OCI-LY7 (cell line): Measurements from ENCODE around the gene CELF4.

Source experiments
- EZH2phosphoT487 ChIP-seq: fragments of 200-600 bp; sonication (generic); IDR thresholded peaks from 2 replicates; pipeline ENCODE4 v1.6.1; 2018; ENCODE audit warnings: low read depth, borderline replicate concordance, mild to moderate bottlenecking, mixed run types, antibody characterized with exemption, low read length, moderate library complexity, mixed read lengths
- TF ChIP-seq, protein P1 (sequence below): fragments of 200-600 bp; sonication (generic); conservative IDR thresholded peaks from 2 replicates; pipeline ENCODE4 v1.5.1; 2014; ENCODE audit warnings: mild to moderate bottlenecking, antibody characterized with exemption, low read length, moderate library complexity, mixed read lengths

DNA sequence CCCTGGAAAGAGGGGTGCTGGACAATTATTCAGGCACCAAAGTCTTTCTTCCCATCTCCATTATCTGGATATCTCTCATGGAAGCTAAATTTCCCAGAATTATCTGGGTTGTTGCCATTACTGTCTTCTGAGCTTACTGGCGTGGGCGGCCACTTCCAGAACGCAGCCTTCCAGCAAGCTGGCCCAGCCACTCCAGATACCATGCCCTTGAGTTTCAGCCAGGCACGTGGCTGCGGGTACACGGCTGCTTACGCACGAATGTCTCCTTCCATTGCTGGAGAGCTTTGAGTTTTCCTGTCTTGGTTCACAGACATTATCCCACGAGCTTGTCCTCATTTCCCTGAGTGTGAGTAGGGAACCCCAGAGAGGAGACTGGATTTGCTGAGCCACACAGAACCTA lies 32.7 kb downstream of the CELF4 start:
- TF ChIP-seq, protein P1, sequence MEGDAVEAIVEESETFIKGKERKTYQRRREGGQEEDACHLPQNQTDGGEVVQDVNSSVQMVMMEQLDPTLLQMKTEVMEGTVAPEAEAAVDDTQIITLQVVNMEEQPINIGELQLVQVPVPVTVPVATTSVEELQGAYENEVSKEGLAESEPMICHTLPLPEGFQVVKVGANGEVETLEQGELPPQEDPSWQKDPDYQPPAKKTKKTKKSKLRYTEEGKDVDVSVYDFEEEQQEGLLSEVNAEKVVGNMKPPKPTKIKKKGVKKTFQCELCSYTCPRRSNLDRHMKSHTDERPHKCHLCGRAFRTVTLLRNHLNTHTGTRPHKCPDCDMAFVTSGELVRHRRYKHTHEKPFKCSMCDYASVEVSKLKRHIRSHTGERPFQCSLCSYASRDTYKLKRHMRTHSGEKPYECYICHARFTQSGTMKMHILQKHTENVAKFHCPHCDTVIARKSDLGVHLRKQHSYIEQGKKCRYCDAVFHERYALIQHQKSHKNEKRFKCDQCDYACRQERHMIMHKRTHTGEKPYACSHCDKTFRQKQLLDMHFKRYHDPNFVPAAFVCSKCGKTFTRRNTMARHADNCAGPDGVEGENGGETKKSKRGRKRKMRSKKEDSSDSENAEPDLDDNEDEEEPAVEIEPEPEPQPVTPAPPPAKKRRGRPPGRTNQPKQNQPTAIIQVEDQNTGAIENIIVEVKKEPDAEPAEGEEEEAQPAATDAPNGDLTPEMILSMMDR: no peak
- TF ChIP-seq EZH2phosphoT487: no peak
